HepG2 (cell line): ENCODE results near the gene GIN1. TPM values are rescaled to one million over a fixed set of nuclear protein-coding genes. Genes with fewer than 3 reads are reported as not detected.

Source experiments
- CREM ChIP-seq, 2 experiments: sonication (generic) in 1 of 2; formaldehyde crosslinking in 1 of 2; IDR thresholded peaks; 2 replicates each; pipeline versions ENCODE4 v1.4.0 to v1.6.1; 2016 to 2020; ENCODE audit warnings: antibody characterized with exemption in 1 of 2, mild to moderate bottlenecking in 1 of 2, missing genetic modification reagents in 1 of 2
- DPF2 ChIP-seq: sonication (generic); formaldehyde crosslinking; IDR thresholded peaks from 2 replicates; pipeline ENCODE4 v1.4.0; 2020; ENCODE audit warnings: mild to moderate bottlenecking, low read depth, missing genetic modification reagents, borderline replicate concordance
- MLXIP ChIP-seq: sonication (generic); formaldehyde crosslinking; IDR thresholded peaks from 2 replicates; pipeline ENCODE4 v1.9.0; 2021; ENCODE audit warnings: missing genetic modification reagents, borderline replicate concordance
- YEATS4 ChIP-seq: sonication (generic); formaldehyde crosslinking; IDR thresholded peaks from 2 replicates; pipeline ENCODE4 v1.4.0; 2020; ENCODE audit warnings: missing genetic modification reagents, borderline replicate concordance
- ZBTB40 ChIP-seq, 2 experiments: fragments of 450-650 bp in 1 of 2; sonication (generic) in 1 of 2; formaldehyde crosslinking in 1 of 2; IDR thresholded peaks; 2 replicates each; pipeline versions ENCODE4 v1.6.1 to v1.8.0; 2016 to 2022; ENCODE audit warnings: antibody characterized with exemption in 1 of 2, mild to moderate bottlenecking in 1 of 2, missing genetic modification reagents in 1 of 2
- ZKSCAN5 ChIP-seq: sonication (generic); formaldehyde crosslinking; IDR thresholded peaks from 2 replicates; pipeline ENCODE4 v1.5.1; 2020; ENCODE audit warnings: mild to moderate bottlenecking, missing genetic modification reagents
- ZNF574 ChIP-seq: sonication (generic); formaldehyde crosslinking; IDR thresholded peaks from 2 replicates; pipeline ENCODE4 v1.4.0; 2020; ENCODE audit warnings: missing genetic modification reagents
- ZNF576 ChIP-seq: sonication (generic); formaldehyde crosslinking; IDR thresholded peaks from 2 replicates; pipeline ENCODE4 v1.4.0; 2020; ENCODE audit warnings: mild to moderate bottlenecking, missing genetic modification reagents
- ZNF768 ChIP-seq: sonication (generic); formaldehyde crosslinking; IDR thresholded peaks from 2 replicates; pipeline ENCODE4 v1.4.0; 2020; ENCODE audit warnings: missing genetic modification reagents
- ZNF879 ChIP-seq: sonication (generic); formaldehyde crosslinking; IDR thresholded peaks from 2 replicates; pipeline ENCODE4 v1.8.1; 2023; ENCODE audit warnings: missing genetic modification reagents
- polyA plus RNA-seq, 8 experiments: library from polyadenylated mRNA; depleted of rRNA in 3 of 8; stranded (reverse) in 7 of 8; unstranded in 1 of 8; fragments of >200 nt; fragmentation: Illumina TruSeq in 4 of 8; extraction: Trizol in 4 of 8; gene quantifications; 2 replicates each; pipeline versions ENCODE4 v1.2.1 to v1.2.3, GENCODE V29; 2011 to 2016; ENCODE audit warnings: low read depth in 4 of 8, missing spikeins in 1 of 8, mixed read lengths in 1 of 8; ENCODE audit not compliant: insufficient read depth in 1 of 8
- total RNA-seq, 5 experiments: library from RNA; depleted of rRNA; stranded (reverse); fragments of >200 nt; fragmentation: Illumina TruSeq; extraction: Trizol; gene quantifications; 2 replicates each; pipeline ENCODE4 v1.2.3, GENCODE V29; 2016; ENCODE audit warnings: low read depth in 1 of 5
- TF ChIP-seq, protein P1 (sequence below): sonication (generic); formaldehyde crosslinking; IDR thresholded peaks from 2 replicates; pipeline ENCODE4 v1.4.0; 2020; ENCODE audit warnings: missing genetic modification reagents, mild to moderate bottlenecking, borderline replicate concordance

The GIN1 gene
- total and polyA plus RNA-seq, 2 of the 13 experiments (the other 11 are each of a cell fraction or from before 2014, with no cell fraction given) = 1.7 to 7.7 TPM

- TF ChIP-seq ZBTB40 (IDR thresholded peaks at IDR 0.05) (no peak), ZBTB40 (CRISPR knock-in tag; IDR thresholded peaks at IDR 0.05) (no peak), ZNF768 (CRISPR knock-in tag) (no peak), ZKSCAN5 (no peak), ZNF879 (CRISPR knock-in tag) (no peak), ZNF574 (CRISPR knock-in tag) (no peak), DPF2 (no peak), YEATS4 (CRISPR knock-in tag) (no peak), CREM (IDR thresholded peaks at IDR 0.05) (no peak), CREM (CRISPR knock-in tag; IDR thresholded peaks at IDR 0.05) (no peak), ZNF576 (CRISPR knock-in tag) (no peak), MLXIP (no peak)
- TF ChIP-seq, protein P1, sequence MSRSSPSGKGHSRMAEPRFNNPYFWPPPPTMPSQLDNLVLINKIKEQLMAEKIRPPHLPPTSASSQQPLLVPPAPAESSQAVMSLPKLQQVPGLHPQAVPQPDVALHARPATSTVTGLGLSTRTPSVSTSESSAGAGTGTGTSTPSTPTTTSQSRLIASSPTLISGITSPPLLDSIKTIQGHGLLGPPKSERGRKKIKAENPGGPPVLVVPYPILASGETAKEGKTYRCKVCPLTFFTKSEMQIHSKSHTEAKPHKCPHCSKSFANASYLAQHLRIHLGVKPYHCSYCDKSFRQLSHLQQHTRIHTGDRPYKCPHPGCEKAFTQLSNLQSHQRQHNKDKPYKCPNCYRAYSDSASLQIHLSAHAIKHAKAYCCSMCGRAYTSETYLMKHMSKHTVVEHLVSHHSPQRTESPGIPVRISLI = no peak
Observed at GRCh38 chr5:103093727-103094126, 26.2 kb downstream of the GIN1 start (continued).
